Measurements from ENCODE around the gene NUTF2.

NUTF2 gene

DNA sequence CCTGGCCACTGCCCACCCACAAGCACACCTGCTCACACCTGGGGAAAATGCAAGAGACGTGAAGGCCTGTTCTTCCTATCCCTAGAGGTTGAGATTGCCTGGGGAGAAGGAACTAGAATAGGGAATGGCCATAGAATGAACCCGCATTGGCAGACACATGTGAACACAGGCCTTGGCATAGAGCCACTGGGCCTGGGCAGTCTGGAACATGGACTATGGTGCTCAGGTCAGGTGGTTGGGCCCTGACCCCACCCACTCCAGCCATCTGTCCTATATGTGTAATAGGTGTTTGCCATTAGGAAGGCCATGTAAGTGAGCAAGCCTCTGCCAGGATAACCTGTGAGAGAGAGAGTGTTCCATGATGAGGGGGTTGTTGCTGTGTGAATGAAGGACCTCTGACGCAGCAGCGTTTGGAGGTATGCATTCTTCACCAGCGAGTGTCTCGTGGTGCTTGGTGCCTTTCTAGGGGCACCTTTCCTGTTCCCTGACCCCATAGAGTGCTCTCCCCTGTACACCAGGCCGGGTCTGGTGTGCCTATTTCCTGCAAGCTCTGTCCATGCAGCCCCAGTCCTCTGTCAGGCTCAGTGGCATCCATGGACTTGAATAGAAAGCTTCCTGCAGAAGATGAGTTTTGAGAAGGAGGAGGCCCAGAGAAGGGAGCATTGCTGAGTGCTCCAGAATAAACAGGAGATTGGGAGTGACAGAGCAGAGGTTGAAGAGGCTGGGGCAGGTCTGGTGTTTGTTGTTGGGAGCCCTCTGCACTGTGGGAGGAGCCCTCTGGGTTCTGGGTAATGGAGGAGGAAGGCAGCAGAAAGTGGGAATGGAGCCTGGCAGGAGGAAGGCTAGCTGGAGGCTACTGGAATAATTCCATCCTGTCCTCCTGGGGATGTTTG is 69.3 kb downstream of the NUTF2 start:
- Histone ChIP-seq H3K4ac (ENCODE audit: low read depth in 1 of 2, low read length in 2 of 2) (no peak overlapping the region), H3K14ac (ENCODE audit: low read length in 2 of 2) (no peak overlapping the region), H2BK15ac (ENCODE audit: low read depth, poor library complexity, severe bottlenecking) (no peak overlapping the region), H3K27me3 (ENCODE audit: control insufficient read depth in 1 of 2, insufficient read depth in 1 of 2, low read length in 2 of 2) (no peaks in the 10 kb centered on the region), H3K79me1 (replicated peaks; ENCODE audit: low read length, poor library complexity, severe bottlenecking) (peaks cover 57% of the 10 kb centered on the region), H2AK5ac (ENCODE audit: low read length, severe bottlenecking) (no peak overlapping the region), H3K23ac (ENCODE audit: low read length in 2 of 2) (no peak overlapping the region), H4K8ac (ENCODE audit: low read length) (no peak overlapping the region), H2BK5ac (ENCODE audit: low read depth, low read length, poor library complexity, severe bottlenecking) (no peak overlapping the region), H3K18ac (ENCODE audit: low read depth in 1 of 2, low read length in 2 of 2) (peak overlapping the region in 1 of 2 experiments; percentile 42), H4K91ac (ENCODE audit: low read length) (no peak overlapping the region), H3K27ac (ENCODE audit: low read length, poor library complexity, severe bottlenecking) (no peak overlapping the region), H2BK120ac (ENCODE audit: low read depth, low read length) (no peak overlapping the region), H3K4me2 (ENCODE audit: low read length, poor library complexity, severe bottlenecking) (no peak overlapping the region), H2AFZ (ENCODE audit: low read depth, low read length) (no peak overlapping the region), H3K4me3 (ENCODE audit: insufficient read depth in 1 of 2, low read depth in 1 of 2, low read length in 2 of 2) (no peak overlapping the region), H3K9ac (ENCODE audit: low read length) (no peak overlapping the region), H2BK12ac (ENCODE audit: low read length in 2 of 2) (no peak overlapping the region), H3K4me1 (ENCODE audit: control insufficient read depth, insufficient read depth, low read depth, low read length) (peaks cover 26% of the 10 kb centered on the region), H3K36me3 (ENCODE audit: control insufficient read depth in 1 of 2, insufficient read depth in 2 of 2, low read depth in 1 of 2, low read length in 2 of 2) (peaks cover 22 to 64% of the 10 kb centered on the region in 2 experiments), H3K9me3 (ENCODE audit: control insufficient read depth, low read length) (no peaks in the 10 kb centered on the region)
- no peak for DNase-seq
- 64% methylated on average over 7 of the region's 7 CpGs for WGBS

DNA sequence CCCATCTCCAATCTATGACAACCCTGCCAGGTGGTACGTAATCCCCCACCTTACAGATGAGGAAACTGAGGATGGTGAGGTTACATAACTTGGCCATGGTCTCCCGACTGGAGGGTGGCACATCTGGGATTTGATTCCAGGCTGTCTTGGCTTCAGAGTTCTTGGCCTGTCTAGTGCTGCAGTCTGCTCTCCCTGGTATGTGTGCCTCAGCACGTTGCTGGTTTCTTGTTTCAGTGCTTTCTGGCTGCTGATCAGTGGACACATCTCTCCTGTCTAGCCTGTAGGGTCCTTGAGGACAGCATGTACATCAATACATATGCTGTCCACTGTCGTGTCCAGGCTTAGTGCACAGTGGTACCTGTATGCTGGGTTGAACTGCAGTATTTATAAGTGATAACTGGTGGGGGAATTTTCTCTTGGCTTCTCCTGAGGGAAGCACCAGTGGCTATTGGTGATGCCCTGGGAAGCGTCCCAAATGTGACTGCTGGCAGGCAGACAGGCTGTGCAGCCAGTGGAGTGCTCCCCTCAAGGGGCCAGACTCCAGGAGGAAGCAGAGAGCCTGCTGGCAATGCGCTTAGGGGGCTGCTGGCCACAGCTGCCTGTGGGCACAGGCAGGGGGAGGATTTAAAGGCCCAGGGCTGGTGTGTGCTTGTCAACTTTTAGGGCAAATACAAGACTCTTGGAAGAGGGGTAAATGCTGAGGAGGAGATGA is 70.6 kb downstream of the NUTF2 start:
- Histone ChIP-seq H3K9me3 (ENCODE audit: control insufficient read depth, low read length) (no peaks in the 10 kb centered on the region), H3K4me3 (ENCODE audit: insufficient read depth in 1 of 2, low read depth in 1 of 2, low read length in 2 of 2) (no peak overlapping the region), H3K23ac (ENCODE audit: low read length in 2 of 2) (no peak overlapping the region), H2BK12ac (ENCODE audit: low read length in 2 of 2) (peak overlapping the region in 1 of 2 experiments; percentile 4), H3K36me3 (ENCODE audit: control insufficient read depth in 1 of 2, insufficient read depth in 2 of 2, low read depth in 1 of 2, low read length in 2 of 2) (peaks cover 10 to 55% of the 10 kb centered on the region in 2 experiments), H3K79me1 (replicated peaks; ENCODE audit: low read length, poor library complexity, severe bottlenecking) (peaks cover 55% of the 10 kb centered on the region), H3K27ac (ENCODE audit: low read length, poor library complexity, severe bottlenecking) (peak overlapping the region; percentile 36), H3K18ac (ENCODE audit: low read depth in 1 of 2, low read length in 2 of 2) (no peak overlapping the region), H4K8ac (ENCODE audit: low read length) (no peak overlapping the region), H3K4me2 (ENCODE audit: low read length, poor library complexity, severe bottlenecking) (no peak overlapping the region), H3K4me1 (ENCODE audit: control insufficient read depth, insufficient read depth, low read depth, low read length) (peaks cover 26% of the 10 kb centered on the region), H3K27me3 (ENCODE audit: control insufficient read depth in 1 of 2, insufficient read depth in 1 of 2, low read length in 2 of 2) (no peaks in the 10 kb centered on the region), H3K4ac (ENCODE audit: low read depth in 1 of 2, low read length in 2 of 2) (no peak overlapping the region), H2AK5ac (ENCODE audit: low read length, severe bottlenecking) (no peak overlapping the region), H2BK120ac (ENCODE audit: low read depth, low read length) (no peak overlapping the region), H2AFZ (ENCODE audit: low read depth, low read length) (no peak overlapping the region), H2BK15ac (ENCODE audit: low read depth, poor library complexity, severe bottlenecking) (no peak overlapping the region), H4K91ac (ENCODE audit: low read length) (peak overlapping the region; percentile 28), H3K14ac (ENCODE audit: low read length in 2 of 2) (no peak overlapping the region), H2BK5ac (ENCODE audit: low read depth, low read length, poor library complexity, severe bottlenecking) (no peak overlapping the region), H3K9ac (ENCODE audit: low read length) (peak overlapping the region; percentile 33)
- WGBS = 71% methylated on average over 6 of the region's 6 CpGs
- no peak for DNase-seq

DNA sequence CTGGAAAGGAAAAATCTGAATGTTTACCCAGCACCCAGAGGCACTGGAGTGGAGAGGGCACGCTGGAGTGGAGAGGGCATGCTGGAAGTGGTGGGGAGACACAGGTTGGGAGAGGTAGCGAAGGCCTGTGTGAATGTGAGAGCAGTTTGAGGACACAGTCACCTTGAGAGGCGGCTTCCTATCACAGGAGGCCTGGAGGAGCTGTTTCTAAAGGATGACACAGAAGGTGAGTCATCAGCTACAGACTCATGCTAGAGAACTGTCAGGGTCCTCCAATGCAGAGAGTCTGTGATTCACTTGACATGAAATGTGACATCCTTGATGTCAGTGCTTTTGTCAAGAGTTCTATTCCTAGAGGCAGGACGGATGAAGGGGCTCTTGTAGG is 71.1 kb downstream of the NUTF2 start:
- 23% methylated on average over 4 of the region's 4 CpGs for WGBS

DNA sequence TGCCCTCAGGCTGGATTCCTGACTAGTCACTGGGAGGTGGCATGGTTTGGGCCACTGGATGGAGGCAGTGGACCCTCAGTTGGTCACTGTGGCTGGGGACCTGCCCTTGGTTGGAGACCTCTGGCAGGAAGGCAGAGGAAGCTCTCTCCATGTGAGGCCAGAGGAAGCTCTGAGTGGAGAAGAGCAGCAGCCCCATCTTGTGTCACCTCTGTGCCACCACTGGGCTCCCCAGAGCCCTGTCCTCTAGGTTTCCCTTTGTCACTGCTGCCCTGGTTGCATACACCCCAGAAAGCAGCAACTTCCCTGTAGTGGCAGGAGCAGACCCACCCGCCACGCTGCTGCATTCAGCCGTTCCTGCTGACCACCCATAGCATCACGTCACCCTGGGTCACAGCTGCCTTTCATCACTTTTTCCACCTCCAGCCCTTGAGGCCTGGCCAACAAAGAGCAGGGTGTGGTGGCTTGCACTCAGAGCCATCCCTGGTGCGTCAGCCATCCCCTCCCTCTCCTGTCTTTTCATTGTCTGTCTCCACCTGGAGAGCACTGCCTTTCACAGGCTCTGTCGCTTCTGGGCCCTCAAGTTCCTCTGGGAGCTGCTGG is 73.0 kb downstream of the NUTF2 start:
- Histone ChIP-seq H4K91ac (ENCODE audit: low read length) (no peak overlapping the region), H3K36me3 (ENCODE audit: control insufficient read depth in 1 of 2, insufficient read depth in 2 of 2, low read depth in 1 of 2, low read length in 2 of 2) (peaks cover 10 to 70% of the 10 kb centered on the region in 2 experiments)
- WGBS = 86% methylated on average over 6 of the region's 6 CpGs

More for the DNA sequence above, 71.1 kb downstream of the NUTF2 start:
- peak overlapping the region; percentile 36 for H3K27ac ChIP-seq (ENCODE audit: low read length, poor library complexity, severe bottlenecking)
- peak overlapping the region; percentile 33 for H3K9ac ChIP-seq (ENCODE audit: low read length)
- H2BK12ac ChIP-seq (ENCODE audit: low read length in 2 of 2) = no peak overlapping the region
- peaks cover 8 to 56% of the 10 kb centered on the region in 2 experiments for H3K36me3 ChIP-seq (ENCODE audit: control insufficient read depth in 1 of 2, insufficient read depth in 2 of 2, low read depth in 1 of 2, low read length in 2 of 2)
- no peaks in the 10 kb centered on the region for H3K9me3 ChIP-seq (ENCODE audit: control insufficient read depth, low read length)
- no peak overlapping the region for H3K4me2 ChIP-seq (ENCODE audit: low read length, poor library complexity, severe bottlenecking)
- no peak overlapping the region for H3K4ac ChIP-seq (ENCODE audit: low read depth in 1 of 2, low read length in 2 of 2)
- peak; percentile 93 for DNase-seq
- no peak overlapping the region for H3K4me3 ChIP-seq (ENCODE audit: insufficient read depth in 1 of 2, low read depth in 1 of 2, low read length in 2 of 2)
- H2AFZ ChIP-seq (ENCODE audit: low read depth, low read length) = no peak overlapping the region
- H2BK5ac ChIP-seq (ENCODE audit: low read depth, low read length, poor library complexity, severe bottlenecking) = no peak overlapping the region
- H2BK15ac ChIP-seq (ENCODE audit: low read depth, poor library complexity, severe bottlenecking) = no peak overlapping the region
- no peak overlapping the region for H4K8ac ChIP-seq (ENCODE audit: low read length)
- no peak overlapping the region for H2AK5ac ChIP-seq (ENCODE audit: low read length, severe bottlenecking)
- no peak overlapping the region for H2BK120ac ChIP-seq (ENCODE audit: low read depth, low read length)
- no peaks in the 10 kb centered on the region for H3K27me3 ChIP-seq (ENCODE audit: control insufficient read depth in 1 of 2, insufficient read depth in 1 of 2, low read length in 2 of 2)
- H3K79me1 ChIP-seq (replicated peaks; ENCODE audit: low read length, poor library complexity, severe bottlenecking) = peaks cover 59% of the 10 kb centered on the region
- H3K4me1 ChIP-seq (ENCODE audit: control insufficient read depth, insufficient read depth, low read depth, low read length) = peaks cover 26% of the 10 kb centered on the region
- H3K14ac ChIP-seq (ENCODE audit: low read length in 2 of 2) = peak overlapping the region in 1 of 2 experiments; percentile 67
- peak overlapping the region; percentile 28 for H4K91ac ChIP-seq (ENCODE audit: low read length)
- H3K18ac ChIP-seq (ENCODE audit: low read depth in 1 of 2, low read length in 2 of 2) = no peak overlapping the region
- H3K23ac ChIP-seq (ENCODE audit: low read length in 2 of 2) = no peak overlapping the region

More for the DNA sequence above, 73.0 kb downstream of the NUTF2 start:
- Histone ChIP-seq H3K9ac (ENCODE audit: low read length) (peak overlapping the region; percentile 36), H3K4me1 (ENCODE audit: control insufficient read depth, insufficient read depth, low read depth, low read length) (peaks cover 26% of the 10 kb centered on the region), H3K9me3 (ENCODE audit: control insufficient read depth, low read length) (no peaks in the 10 kb centered on the region), H3K79me1 (replicated peaks; ENCODE audit: low read length, poor library complexity, severe bottlenecking) (peaks cover 63% of the 10 kb centered on the region), H3K4ac (ENCODE audit: low read depth in 1 of 2, low read length in 2 of 2) (no peak overlapping the region), H3K4me3 (ENCODE audit: insufficient read depth in 1 of 2, low read depth in 1 of 2, low read length in 2 of 2) (no peak overlapping the region), H3K23ac (ENCODE audit: low read length in 2 of 2) (no peak overlapping the region), H4K8ac (ENCODE audit: low read length) (no peak overlapping the region), H2BK120ac (ENCODE audit: low read depth, low read length) (no peak overlapping the region), H2AK5ac (ENCODE audit: low read length, severe bottlenecking) (no peak overlapping the region), H2AFZ (ENCODE audit: low read depth, low read length) (no peak overlapping the region), H2BK5ac (ENCODE audit: low read depth, low read length, poor library complexity, severe bottlenecking) (no peak overlapping the region), H3K14ac (ENCODE audit: low read length in 2 of 2) (no peak overlapping the region), H3K18ac (ENCODE audit: low read depth in 1 of 2, low read length in 2 of 2) (no peak overlapping the region), H2BK12ac (ENCODE audit: low read length in 2 of 2) (no peak overlapping the region), H2BK15ac (ENCODE audit: low read depth, poor library complexity, severe bottlenecking) (no peak overlapping the region), H3K4me2 (ENCODE audit: low read length, poor library complexity, severe bottlenecking) (no peak overlapping the region), H3K27ac (ENCODE audit: low read length, poor library complexity, severe bottlenecking) (no peak overlapping the region), H3K27me3 (ENCODE audit: control insufficient read depth in 1 of 2, insufficient read depth in 1 of 2, low read length in 2 of 2) (no peaks in the 10 kb centered on the region)
- no peak for DNase-seq
